ENCODE results near the gene LARP1B.

- TF ChIP-seq CTCF (IDR thresholded peaks at IDR 0.05), result no peak
- TF ChIP-seq REST (IDR thresholded peaks at IDR 0.05; ENCODE audit: insufficient read depth in 1 of 2, low read depth in 2 of 2, low read length in 1 of 2), result no peak
Observed at GRCh38 chr4:128225148-128225547, 164.0 kb downstream of the LARP1B start.

All from Panc1 (cell line).